SK-N-MC (cell line): ENCODE measurements around the gene MEI1.

Experiments
- EZH2 ChIP-seq: fragments of 200-600 bp; sonication (generic); IDR thresholded peaks from one replicate; pipeline ENCODE4 v1.6.1; 2017; ENCODE audit warnings: antibody characterized with exemption
- POLR2AphosphoS5 ChIP-seq: IDR thresholded peaks from 2 replicates; pipeline ENCODE4 v1.6.1; 2012; ENCODE audit warnings: mild to moderate bottlenecking, low read depth, low read length, borderline replicate concordance

GRCh38 chr22:41657709-41658108 is 41.6 kb upstream of the MEI1 start:
- TF ChIP-seq POLR2AphosphoS5 (no peak), EZH2 (no peak)
